Pancreas (tissue), 10 donors: ENCODE results near the gene SCIN. TPM values are rescaled to one million over a fixed set of nuclear protein-coding genes. Genes with fewer than 3 reads are reported as not detected.

Experiments used
- ATAC-seq, 4 donors: fragments of 200-7000 bp; cut with Tn5 transposase; one replicate each; pipeline versions ENCODE4 v1.8.0 to v1.9.1; 2020; ENCODE audit warnings: mild to moderate bottlenecking in 4 of 4, moderate library complexity in 4 of 4
- DNase-seq, 6 donors: peaks; one replicate each; pipeline ENCODE4 v3.0.0-alpha.2; 2020
- FAIRE-seq: peaks from 2 replicates; lab custom pipeline; 2012; peaks lifted over from hg19 to GRCh38; lab: Jason Lieb, UNC
- H3K27ac ChIP-seq, 4 donors: fragments of 200-600 bp; sonication (generic); 1 replicate in 3 of 4; 2 replicates in 1 of 4; pipeline versions ENCODE4 v1.5.0 to v1.8.0; 2020
- H3K27me3 ChIP-seq, 4 donors: fragments of 200-600 bp; one replicate each; pipeline ENCODE4 v1.8.0; 2021
- H3K36me3 ChIP-seq, 3 donors: fragments of 200-600 bp; sonication (generic) in 1 of 3; one replicate each; pipeline versions ENCODE4 v1.5.0 to v1.8.0; 2020 to 2021
- H3K4me1 ChIP-seq, 3 donors: fragments of 200-600 bp; one replicate each; pipeline ENCODE4 v1.8.0; 2021
- H3K4me3 ChIP-seq, 4 donors: fragments of 200-600 bp; sonication (generic) in 2 of 4; one replicate each; pipeline versions ENCODE4 v1.5.0 to v1.8.0; 2020 to 2021
- H3K9me3 ChIP-seq, 4 donors: fragments of 200-600 bp; one replicate each; pipeline ENCODE4 v1.8.0; 2021
- CTCF ChIP-seq, 4 donors: fragments of 200-600 bp; sonication (generic) in 3 of 4; IDR thresholded peaks; one replicate each; pipeline versions ENCODE4 v1.5.0 to v1.8.0; 2021; ENCODE audit warnings: antibody characterized with exemption in 4 of 4
- WGBS, 2 donors: extraction: QIAGEN DNeasy Blood & Tissue Kit; methylation state at CpG; one replicate each; pipeline ENCODE4 v1.1.7; 2013; 5-methylcytosine and 5-hydroxymethylcytosine counted together
- intact Hi-C, 3 donors: fragments of 100-400 bp; cut with DNase I; formaldehyde crosslinking; loops; one replicate each; pipeline versions ENCODE4 v1.11.1 to v1.14.2; 2022
- polyA plus RNA-seq, 2 donors: library from polyadenylated mRNA; stranded (reverse); fragments of 200-250 nt; gene quantifications; one replicate each; pipeline ENCODE4 v1.2.3, GENCODE V29; 2013
- total RNA-seq, 6 donors: library from RNA; stranded (reverse); fragmentation: NEBNext Ultra II Directional in 4 of 6; extraction: Animal tissue kit (Norgen Biotek cat#: 25700) in 4 of 6; gene quantifications; one replicate each; pipeline versions ENCODE4 v1.2.1 to v1.2.4, GENCODE V29; 2021 to 2023
- donor health status: healthy with polysubstance abuse.
- donor health status: DM: no; HTN: no; CAD: no; lungs with moderate emphysema.
- donor health status: DM: no; HTN: no; CAD: no.
- donor health status: control.
- donor health status: control.
- donor health status: Bipolar disorder and iron deficiency.
- donor health status: DM: yes; HTN: yes; CAD: no.
- donor health status: DM: no; HTN: no; CAD: no.
- donor health status: DM: no; HTN: no; CAD: no.
- donor health status: DM: yes; HTN: yes; CAD: no.

SCIN gene
- total and polyA plus RNA-seq, 8 donors: 0.39 to 6.1 (median 1.1) TPM

- H3K9me3 ChIP-seq: no peaks in the 10 kb centered on the region
- peak in 3 of 4 donors; percentile 30 to 53 (median 52) for TF ChIP-seq CTCF (IDR thresholded peaks at IDR 0.05)
- no peaks in the 10 kb centered on the region for H3K36me3 ChIP-seq
- FAIRE-seq: peak; percentile 97
- peaks cover 0 to 8% (median 0%) of the 10 kb centered on the region in 4 donors for H3K27me3 ChIP-seq
- no peaks in the 10 kb centered on the region for H3K4me1 ChIP-seq
- no peak for DNase-seq
- no peak overlapping the region for H3K27ac ChIP-seq
- WGBS, 2 donors: 5 to 7% methylated on average over 6 of the region's 6 CpGs
- peak in 3 of 4 donors; percentile 71 to 82 (median 82) for ATAC-seq
- intact Hi-C loops: no loop called here
- no peak overlapping the region for H3K4me3 ChIP-seq
These were observed 68.4 kb downstream of the SCIN start for GRCh38 chr7:12638851-12639456.

- no peaks in the 10 kb centered on the region for H3K9me3 ChIP-seq
- ATAC-seq (no peak), FAIRE-seq (no peak), DNase-seq (no peak)
- no peak overlapping the region for H3K4me3 ChIP-seq
- peaks cover 0 to 8% (median 0%) of the 10 kb centered on the region in 4 donors for H3K27me3 ChIP-seq
- TF ChIP-seq CTCF (IDR thresholded peaks at IDR 0.05): no peak
- 53 to 57% methylated on average over 7 of the region's 7 CpGs for WGBS, 2 donors
- no peak overlapping the region for H3K27ac ChIP-seq
- intact Hi-C loops: loop anchor here in 2 of 3 donors (5.0 to 10.0 kb wide), 2 partner anchors 622 to 624 kb away; no protein-coding TSS in a partner anchor
- no peaks in the 10 kb centered on the region for H3K4me1 ChIP-seq
- no peaks in the 10 kb centered on the region for H3K36me3 ChIP-seq
These were observed 70.0 kb downstream of the SCIN start for GRCh38 chr7:12640299-12641096.

- no peaks in the 10 kb centered on the region for H3K4me1 ChIP-seq
- intact Hi-C loops: loop anchor here in 2 of 3 donors (5.0 to 10.0 kb wide), 2 partner anchors 621 to 624 kb away; no protein-coding TSS in a partner anchor
- H3K27me3 ChIP-seq: peaks cover 0 to 8% (median 0%) of the 10 kb centered on the region in 4 donors
- no peaks in the 10 kb centered on the region for H3K9me3 ChIP-seq
- WGBS, 2 donors: 78 to 82% methylated on average over 2 to 3 of the region's 3 CpGs
- no peaks in the 10 kb centered on the region for H3K36me3 ChIP-seq
- ATAC-seq (no peak), DNase-seq (no peak), FAIRE-seq (no peak)
- H3K4me3 ChIP-seq: no peak overlapping the region
- H3K27ac ChIP-seq: no peak overlapping the region
- TF ChIP-seq CTCF (IDR thresholded peaks at IDR 0.05): no peak
These were observed 70.7 kb downstream of the SCIN start for GRCh38 chr7:12641196-12641595.

- Histone ChIP-seq H3K4me3 (no peak overlapping the region), H3K27ac (no peak overlapping the region), H3K4me1 (no peaks in the 10 kb centered on the region), H3K27me3 (peaks cover 0 to 8% (median 0%) of the 10 kb centered on the region in 4 donors), H3K36me3 (no peaks in the 10 kb centered on the region), H3K9me3 (no peaks in the 10 kb centered on the region)
- ATAC-seq (no peak), DNase-seq (no peak), FAIRE-seq (no peak)
- intact Hi-C loops: loop anchor here in 2 of 3 donors (5.0 to 10.0 kb wide), 2 partner anchors 620 to 622 kb away; no protein-coding TSS in a partner anchor
- TF ChIP-seq CTCF (IDR thresholded peaks at IDR 0.05): no peak
- WGBS, 2 donors: 87 to 93% methylated on average over 5 of the region's 5 CpGs
These were observed 72.0 kb downstream of the SCIN start for GRCh38 chr7:12642508-12642907.
